ENCODE measurements around the gene DUOXA2.
"Not testable (repeated sequence)": the region's sequence is repeated elsewhere in the genome, so short reads cannot be mapped to it uniquely, and the experiment has no call there.

Gene DUOXA2

DNA sequence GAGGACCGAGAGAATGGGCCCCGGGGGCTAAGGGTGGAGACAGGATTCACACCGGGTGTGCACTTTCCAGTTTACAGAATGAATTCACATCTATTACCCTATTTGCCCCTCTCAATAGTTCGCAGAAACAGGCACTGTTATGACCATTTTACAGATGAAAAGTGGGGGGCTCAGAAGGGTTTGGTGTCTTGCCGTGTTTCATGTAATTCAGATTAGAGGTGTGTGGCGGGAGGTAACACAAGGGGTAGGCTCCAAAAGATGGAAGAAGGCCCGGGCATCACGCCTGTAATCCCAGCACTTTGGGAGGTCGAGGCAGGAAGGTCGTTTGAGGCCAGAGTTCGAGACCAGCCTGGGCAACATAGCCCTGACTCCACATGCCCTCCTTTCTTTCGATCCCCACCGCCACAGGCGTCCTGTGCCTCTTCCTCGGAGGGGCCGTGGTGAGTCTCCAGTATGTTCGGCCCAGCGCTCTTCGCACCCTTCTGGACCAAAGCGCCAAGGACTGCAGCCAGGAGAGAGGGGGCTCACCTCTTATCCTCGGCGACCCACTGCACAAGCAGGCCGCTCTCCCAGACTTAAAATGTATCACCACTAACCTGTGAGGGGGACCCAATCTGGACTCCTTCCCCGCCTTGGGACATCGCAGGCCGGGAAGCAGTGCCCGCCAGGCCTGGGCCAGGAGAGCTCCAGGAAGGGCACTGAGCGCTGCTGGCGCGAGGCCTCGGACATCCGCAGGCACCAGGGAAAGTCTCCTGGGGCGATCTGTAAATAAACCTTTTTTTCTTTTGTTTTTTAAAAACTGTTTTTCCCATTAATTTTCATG, 3.4 kb downstream of the DUOXA2 start:
- DNase-seq (ENCODE audit: low read depth) = no peak

DNA sequence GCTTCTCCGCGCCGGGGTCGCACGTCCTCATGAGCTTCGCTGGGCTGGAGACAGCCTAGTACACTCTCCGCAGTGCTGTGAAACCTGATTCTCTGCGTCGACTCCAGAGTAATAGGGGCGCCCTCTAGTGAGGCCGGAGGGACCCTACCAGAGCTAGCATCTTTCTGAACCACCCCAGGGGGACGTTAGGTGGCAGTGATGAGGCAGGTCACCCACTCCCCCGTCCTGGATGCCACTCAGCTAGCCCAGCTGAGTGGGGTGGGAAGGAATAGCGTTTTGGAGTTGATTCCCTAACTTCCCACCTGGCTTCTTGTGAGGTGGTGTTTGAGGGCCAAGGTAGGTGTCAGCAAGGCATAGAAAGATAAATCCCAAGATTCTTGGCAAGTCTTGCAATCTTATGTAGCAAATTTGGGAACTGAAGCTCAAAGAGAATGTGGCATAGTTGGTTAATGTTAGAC, 4.0 kb downstream of the DUOXA2 start:
- peak; percentile 55 for DNase-seq (ENCODE audit: low read depth)

DNA sequence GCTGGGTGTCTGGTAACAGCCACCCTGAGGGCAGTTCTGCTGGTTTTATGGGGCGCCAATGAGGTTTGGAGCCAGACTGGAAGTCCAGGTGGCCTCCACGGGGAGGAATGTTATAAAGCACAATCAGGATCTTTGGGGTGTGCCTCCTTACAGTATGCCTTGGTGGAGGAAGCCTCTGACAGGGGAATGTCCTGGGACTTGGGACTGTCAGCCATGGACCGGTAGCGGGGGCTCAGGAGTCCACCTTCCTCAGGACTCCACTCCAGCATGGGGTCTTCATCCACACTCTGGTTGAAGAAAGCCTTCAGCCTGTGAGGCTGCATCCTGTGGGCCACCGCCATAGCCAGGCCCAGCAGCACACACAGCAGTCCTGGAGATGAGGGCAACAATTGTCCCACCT, 4.9 kb downstream of the DUOXA2 start:
- DNase-seq (ENCODE audit: low read depth) = no peak

DNA sequence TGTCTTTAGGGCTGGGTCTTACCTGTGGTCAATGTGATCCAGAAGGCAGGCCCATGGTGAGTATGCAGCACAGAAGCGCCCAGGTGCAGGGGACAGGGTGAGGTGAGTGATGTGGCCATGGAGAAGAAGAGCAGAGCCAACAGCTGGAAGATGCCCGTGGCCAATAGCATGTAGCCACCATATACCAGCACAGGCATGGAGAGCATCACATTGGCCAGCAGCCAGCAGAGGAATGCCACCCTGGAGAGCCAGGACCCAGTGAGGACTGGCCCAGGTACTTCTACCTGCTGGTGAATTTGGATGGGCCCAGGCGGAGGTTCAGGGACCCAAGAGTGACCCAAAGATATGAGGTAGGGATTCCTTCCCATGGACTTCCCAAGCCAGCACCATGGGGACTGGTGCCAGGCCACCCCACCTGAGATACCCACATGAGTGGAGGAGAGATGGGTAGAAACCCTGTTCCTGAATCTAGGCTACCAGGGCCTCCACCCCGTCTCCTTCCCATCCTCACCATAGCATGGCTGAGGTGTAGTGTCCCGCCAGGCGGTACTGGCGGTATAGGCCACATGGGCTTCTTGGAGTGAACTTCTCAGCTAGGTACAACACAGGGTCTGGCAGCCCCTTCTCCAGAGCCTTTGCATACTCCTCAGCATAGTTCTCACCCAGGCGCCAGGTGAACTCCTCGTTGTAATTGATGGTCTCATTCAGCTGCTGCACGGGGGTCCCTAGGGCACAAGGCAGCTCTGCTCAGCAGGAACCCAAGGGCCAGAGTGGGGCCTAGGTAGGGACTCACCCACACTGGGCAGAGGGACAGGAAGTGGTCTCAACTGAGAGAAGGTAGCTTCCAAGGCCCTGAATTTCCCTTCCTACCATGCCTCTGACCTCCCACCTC, 6.2 kb downstream of the DUOXA2 start:
- DNase-seq (ENCODE audit: low read depth) = no peak

DNA sequence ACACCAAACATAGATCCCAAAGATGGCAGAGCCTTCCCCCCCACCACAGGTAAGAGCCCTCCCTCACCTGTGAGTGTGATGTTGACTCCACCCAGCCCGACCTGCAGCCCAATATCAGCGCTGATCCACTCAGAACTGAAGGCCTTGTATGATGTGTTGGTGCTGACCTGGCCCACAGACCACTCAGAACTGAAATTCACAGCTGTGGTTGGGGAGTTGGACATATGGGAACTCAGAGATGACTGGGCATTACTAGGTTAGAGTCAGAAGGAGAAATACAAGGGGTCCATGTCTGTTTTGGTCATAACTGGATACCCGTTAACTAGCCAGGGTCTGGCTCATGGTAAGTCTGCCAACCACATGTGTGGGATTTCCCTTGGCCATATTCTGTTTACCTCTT, 6.9 kb downstream of the DUOXA2 start:
- no peak for DNase-seq (ENCODE audit: low read depth)

DNA sequence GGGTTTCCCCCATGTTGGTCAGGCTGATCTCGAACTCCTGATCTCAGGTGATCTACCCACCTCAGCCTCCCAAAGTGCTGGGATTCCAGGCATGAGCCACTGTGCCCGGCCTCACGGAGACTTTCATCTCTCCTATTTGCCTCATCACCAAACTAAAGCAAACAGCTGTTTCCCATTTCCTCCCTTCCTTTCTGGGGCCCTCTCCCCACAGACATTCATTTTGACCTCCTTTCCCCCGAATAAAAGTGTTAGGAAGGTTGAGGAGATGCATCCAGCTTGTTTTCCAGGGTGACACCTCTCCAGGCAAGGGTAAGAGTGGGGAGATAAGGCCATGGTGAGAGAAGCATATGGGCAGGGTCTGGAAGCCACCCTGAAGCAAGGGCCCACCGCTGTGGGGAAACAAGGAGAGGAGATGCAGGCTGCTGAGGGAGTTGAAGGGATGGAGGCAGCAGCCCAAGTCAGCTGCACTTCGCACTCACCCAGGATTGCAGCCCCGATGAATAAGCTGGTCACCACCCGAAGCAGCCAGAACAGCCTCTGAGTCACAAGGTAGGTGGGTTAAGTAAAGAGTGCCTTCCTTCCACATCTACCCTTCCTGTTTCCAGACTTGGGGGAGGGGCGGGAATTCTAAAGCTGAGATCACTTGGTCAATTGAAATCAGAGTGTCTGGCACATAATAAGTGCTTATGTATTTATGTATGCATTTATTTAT, 7.7 kb downstream of the DUOXA2 start:
- no peak for DNase-seq (ENCODE audit: low read depth)

DNA sequence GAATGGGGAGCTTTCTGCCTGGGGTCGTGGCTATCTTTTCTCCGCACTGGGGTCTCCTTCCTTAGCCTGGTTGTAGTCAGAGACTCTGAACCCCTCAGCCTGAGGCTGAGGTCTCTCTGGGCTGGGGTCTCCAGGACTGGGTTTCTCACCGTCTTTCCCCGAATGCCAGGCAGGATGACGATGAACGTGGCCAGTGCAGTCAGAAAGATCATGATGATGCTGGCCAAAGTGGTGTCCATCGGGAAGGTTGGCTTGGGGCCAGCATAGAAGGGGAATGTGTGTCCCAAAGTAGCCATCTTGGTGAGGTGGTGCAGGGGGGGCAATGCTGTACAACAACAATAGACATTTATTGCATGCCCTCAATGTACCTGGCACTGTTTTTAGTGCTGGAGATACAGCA, 8.6 kb downstream of the DUOXA2 start:
- no peak for DNase-seq (ENCODE audit: low read depth)

DNA sequence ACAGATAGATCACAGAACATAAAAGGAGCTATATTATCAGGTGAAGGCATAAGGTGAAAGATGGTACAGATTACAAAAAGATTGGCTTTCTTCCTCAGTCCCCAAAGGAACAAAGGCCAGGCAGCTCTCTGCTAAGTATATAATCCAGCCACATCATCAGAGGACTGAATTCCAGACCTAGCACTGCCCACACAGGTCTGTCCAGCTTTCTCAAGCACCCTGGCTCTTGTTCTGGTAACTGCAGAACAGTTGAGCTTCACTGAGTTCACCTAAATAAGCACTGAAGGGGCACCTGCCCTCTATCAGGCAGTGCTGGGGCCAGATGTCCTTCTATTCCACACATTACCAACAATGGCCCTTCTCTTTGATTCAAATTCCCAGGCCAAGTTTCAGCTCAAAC, 9.3 kb downstream of the DUOXA2 start:
- no peak for DNase-seq (ENCODE audit: low read depth)

DNA sequence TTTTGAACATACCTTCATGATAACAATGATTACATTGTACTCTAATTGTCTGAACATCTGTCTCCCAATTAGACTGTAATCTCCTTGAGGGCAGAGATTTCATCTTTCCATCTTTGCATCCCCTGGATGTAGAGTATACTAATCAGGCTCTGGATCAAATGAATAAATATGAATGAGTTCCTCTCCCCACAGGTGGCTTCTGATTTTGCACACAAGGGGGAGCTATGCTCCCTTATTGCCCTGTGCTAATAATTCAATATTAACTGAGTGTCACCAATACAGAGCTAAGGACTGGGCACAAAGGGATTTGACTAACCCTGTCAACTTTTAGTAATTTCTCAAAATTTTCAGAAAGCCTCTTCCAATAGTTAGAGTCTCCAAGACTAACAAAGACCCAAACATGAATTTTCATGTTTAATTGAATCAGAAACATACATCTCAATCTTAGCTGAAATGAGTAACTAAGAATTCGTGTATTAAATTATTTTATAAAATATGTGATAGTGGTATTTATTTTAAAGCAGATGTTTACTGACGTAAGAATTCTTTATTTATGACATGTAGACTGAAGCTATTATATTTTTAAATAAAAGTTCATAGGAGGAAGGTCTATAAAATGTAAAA, 12.5 kb downstream of the DUOXA2 start:
- no peak for DNase-seq (ENCODE audit: low read depth)

DNA sequence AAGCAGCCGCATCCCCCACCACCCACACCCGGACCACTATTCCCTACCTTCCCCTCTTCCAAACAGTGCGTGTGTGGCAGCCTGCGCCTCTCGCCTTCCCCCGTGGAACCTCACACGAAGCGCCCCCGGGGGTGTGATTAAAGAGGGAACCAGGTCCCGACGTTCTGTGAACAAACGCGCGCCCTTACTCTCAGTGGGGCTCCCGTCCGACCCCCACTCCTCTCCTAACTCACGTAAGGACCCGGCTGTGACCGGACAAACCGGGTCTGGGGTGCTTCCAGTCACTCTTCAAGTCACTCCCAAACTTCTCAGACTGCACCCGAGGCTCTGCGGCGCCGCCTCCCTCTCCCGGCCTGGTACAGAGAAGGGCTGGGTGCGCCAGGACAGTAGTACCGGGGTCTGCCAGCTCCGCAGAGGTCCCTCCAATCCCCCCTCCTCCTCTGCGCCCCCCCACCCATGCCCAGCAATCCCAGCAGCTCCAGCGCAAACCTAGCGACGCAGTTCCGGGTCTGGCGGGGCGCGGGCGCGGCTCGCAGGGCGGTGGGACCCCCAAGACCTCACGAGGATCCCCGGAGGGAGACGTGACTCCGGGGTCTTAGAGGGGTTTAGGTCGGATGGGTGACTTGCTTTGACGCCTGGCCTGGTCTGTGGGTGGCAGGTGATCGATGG, 15.0 kb downstream of the DUOXA2 start:
- DNase-seq (ENCODE audit: low read depth) = no peak

DNA sequence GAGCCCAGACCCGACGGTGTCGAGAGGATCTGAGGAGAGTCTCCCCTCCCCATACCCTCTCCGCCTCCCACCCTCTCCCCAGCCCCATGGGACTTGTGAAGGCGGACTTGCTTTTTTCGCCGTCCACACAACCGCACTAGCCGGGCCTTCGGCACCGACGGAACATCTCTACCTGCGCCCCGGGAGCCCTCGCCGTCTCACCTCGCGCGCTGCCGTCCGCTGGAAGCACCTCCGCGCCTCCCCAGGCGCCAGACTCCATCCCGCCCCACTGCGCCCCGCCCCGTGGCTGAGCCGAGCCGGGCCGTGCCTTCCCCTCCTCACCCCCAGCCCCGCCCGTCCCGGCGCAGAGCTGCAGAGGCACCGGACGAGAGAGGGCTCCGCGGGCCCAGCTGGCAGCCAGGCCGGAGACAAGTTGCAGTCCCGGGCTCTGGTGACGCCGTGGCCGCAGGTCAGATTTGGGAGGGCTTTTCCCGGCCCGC, 15.6 kb downstream of the DUOXA2 start, which contains the start of the genes DUOX1 and DUOXA1:
Gene DUOX1, plus strand, starts transcription at position 344 of the 479 bp plus-strand sequence. CDS start 1,973 bp downstream, outside the sequence.
Gene DUOXA1, minus strand, starts transcription at position 229 of the 479 bp plus-strand sequence. CDS start 6,865 bp downstream, outside the sequence.
- DNase-seq (ENCODE audit: low read depth) = no peak

DNA sequence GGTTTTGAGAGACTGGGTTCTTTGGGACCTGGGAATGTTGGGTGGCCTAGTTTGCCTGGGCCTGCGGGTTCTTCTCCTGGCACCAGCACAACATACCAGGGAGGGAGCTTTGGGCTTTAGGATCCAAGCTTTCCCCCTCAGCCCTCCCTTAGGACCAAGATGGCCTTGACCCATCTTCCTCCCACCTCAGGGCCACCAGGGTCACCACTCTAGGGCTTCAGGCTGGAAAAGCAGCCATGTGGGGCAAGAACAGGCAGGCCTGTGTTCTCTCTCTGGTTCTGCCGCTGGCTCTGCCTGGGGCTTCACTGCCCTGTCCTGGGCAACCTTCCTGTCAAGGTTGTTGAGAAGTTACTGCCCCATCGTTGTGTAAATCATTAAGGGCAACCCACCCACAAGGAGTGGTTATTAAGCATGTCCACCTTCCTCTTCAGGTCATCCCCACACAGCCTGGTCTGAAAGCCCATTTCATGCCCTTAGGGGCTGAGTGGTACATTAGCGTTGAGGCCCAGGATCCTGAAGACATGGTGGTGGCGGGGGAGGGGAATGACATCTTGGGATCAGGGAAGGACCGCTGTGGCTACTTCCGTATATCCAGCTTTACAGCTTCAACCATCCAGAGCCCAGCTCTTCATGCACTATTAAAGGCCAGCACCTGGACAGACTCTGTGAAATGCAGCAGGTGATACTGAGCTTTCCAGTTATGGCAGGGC, 16.3 kb downstream of the DUOXA2 start:
- no peak for DNase-seq (ENCODE audit: low read depth)

DNA sequence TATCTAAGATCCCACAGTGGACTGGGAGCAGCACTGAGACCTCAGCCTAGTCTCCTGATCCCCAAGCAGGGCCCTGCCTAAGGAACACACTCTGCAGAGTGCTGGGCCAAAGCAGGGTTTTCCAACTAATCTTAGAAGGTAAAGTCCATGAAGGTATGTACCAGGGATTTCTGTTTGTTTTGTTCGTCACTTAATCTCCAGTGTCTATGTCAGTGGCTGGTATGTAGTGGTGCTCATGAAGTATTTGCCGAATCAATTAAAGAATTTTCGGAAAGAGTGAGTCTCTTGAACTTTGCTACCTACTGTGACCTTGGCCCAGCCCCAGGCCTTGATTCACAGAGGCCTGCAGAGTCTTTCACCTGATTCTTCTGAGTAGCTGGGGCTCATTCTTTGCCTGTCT, 17.4 kb downstream of the DUOXA2 start:
- DNase-seq (ENCODE audit: low read depth) = no peak

DNA sequence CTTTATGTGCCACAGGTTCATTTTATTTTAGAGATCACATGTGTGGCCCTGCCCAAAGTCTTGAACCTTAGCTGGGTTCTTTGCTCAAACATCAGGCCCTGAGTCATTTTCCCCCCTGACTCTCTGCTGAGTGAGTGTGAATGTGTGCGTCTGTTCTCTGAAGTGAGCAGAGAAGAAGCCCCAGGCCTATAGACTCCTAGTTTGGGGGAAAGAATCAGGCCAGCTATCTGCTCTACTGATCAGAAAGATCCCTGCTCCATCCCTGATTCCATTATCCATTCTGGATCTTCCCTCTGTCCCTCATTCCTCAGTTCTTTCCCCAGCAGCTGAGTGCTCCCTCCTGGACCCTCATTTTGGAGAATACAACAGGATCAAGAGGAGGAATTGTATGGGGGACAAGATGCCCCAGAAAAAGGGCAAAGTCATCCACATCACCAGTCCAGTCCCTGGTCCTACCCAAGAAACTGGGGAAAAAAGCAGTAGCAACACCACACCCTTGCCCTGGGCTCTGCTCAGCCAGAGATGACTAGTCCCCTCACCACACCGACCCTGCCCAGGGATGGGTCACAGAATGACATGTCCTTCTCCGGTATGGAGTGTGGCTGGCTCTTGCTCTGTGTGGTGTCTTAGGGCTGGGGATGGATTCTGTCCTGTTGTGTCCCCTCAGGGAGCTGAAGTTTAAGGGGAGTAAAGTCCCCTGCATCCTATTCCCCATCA, 18.9 kb downstream of the DUOXA2 start:
- DNase-seq (ENCODE audit: low read depth) = no peak

DNA sequence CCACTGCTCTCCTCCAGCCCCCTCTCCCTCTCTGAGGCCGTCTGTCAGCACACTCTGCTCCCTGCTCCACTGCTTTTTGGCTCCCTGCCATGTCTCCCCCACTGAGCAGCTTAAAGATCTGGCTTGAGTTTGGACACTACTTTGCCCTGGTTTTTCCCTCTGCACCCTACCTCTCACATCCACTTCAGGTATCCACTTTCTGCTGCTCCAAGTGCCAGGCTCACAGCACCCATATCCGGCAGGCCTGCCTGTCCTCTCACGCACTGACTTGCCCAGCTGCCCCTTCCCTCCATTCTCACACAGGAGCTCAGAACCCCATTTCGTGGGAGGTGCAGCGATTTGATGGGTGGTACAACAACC, 19.4 kb downstream of the DUOXA2 start:
- DNase-seq (ENCODE audit: low read depth) = no peak

DNA sequence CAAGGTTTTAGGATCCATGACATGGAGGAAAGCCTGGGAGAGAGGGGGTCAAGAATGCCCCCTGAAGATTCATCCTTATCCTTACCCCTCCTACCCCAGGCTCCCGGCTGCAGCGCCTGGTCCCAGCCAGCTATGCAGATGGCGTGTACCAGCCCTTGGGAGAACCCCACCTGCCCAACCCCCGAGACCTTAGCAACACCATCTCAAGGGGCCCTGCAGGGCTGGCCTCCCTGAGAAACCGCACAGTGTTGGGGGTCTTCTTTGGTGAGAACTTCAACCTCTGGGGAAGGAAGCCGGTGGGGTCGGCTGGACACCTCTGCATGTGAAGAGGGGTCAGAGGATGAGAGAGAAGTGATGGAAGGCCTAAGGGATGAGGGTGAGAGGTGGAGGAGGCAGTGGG, 19.9 kb downstream of the DUOXA2 start:
- no peak for DNase-seq (ENCODE audit: low read depth)

DNA sequence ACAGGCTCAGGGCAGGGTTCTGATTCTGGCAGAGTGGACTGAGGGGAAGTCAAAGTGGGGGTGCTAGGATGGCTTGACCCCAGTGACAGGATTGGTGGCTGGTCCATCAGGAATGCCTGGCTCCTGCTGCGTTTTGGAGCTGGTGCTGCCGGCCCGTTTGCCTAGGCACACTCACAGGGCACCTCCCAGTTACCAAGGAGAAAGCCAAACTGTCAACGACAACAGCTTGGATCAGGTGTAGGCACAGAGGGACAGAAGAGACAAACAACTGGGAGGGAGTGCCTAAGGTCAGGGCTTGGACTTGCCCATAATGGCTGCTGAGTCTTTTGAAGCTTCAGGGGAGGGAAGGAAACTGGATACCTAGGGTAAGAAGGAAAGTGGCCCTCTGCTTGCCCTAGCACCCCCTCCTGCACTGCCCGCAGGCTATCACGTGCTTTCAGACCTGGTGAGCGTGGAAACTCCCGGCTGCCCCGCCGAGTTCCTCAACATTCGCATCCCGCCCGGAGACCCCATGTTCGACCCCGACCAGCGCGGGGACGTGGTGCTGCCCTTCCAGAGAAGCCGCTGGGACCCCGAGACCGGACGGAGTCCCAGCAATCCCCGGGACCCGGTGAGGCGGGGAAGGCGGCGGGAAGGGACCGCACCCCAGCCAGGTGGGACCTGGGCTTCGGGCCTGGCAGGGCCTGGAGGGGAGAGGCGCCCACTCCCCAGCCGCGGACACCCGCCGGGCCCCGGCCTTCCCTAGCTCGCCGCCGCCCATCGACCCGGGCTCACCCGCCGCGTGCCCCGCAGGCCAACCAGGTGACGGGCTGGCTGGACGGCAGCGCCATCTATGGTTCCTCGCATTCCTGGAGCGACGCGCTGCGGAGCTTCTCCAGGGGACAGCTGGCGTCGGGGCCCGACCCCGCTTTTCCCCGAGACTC, 20.8 kb downstream of the DUOXA2 start:
- no peak for DNase-seq (ENCODE audit: low read depth)

DNA sequence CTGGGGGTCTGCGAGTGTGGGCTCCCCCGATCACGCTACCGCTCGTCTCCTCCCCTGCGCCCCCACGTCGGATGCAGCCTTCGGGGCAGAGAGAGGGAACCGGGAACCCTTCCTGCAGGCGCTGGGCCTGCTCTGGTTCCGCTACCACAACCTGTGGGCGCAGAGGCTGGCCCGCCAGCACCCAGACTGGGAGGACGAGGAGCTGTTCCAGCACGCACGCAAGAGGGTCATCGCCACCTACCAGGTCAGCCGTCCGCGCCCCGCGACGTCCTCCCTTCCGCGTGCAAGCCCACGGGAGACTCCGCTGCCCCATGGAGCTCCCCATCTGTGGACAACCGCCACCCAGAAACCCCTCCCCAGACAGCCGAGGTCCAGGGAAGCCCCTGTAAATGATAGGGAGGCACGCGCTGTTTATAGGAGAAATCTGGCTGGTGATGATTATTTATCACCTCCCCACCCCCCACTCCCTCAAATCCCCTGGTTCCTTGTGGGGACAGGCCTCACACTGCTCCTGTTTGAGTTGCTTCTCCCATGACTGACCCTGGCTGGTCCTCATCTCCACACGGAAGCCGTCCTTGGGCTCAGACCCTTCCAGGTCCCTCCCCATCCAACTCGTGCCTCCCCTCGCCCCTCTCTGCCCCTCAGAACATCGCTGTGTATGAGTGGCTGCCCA, 21.7 kb downstream of the DUOXA2 start:
- not testable (repeated sequence) for DNase-seq (ENCODE audit: low read depth)

All from stimulated activated CD8-positive, alpha-beta memory T cell treated with anti-CD3 and anti-CD28 coated beads, Interleukin-15, amount 100 ng/mL, for 24 hours (primary cell).